Panc1 (cell line): ENCODE results near the gene EIF2B5.

Experiments used
- SIN3A ChIP-seq: IDR thresholded peaks from 2 replicates; pipeline ENCODE4 v1.6.1; 2012; ENCODE audit warnings: low read depth, mild to moderate bottlenecking, low read length, moderate library complexity, borderline replicate concordance; ENCODE audit not compliant: insufficient read depth
- TF ChIP-seq, protein P1 (sequence below): fragments of 450-650 bp; IDR thresholded peaks from 2 replicates; pipeline ENCODE4 v1.5.1; 2017; ENCODE audit warnings: mild to moderate bottlenecking
- TF ChIP-seq, protein P2 (sequence below), 2 experiments: IDR thresholded peaks; 2 replicates each; pipeline ENCODE4 v1.6.1; 2011 to 2012; ENCODE audit warnings: low read depth in 2 of 2, control low read depth in 1 of 2, low read length in 1 of 2, mild to moderate bottlenecking in 1 of 2, moderate library complexity in 1 of 2; ENCODE audit not compliant: insufficient read depth in 1 of 2

DNA sequence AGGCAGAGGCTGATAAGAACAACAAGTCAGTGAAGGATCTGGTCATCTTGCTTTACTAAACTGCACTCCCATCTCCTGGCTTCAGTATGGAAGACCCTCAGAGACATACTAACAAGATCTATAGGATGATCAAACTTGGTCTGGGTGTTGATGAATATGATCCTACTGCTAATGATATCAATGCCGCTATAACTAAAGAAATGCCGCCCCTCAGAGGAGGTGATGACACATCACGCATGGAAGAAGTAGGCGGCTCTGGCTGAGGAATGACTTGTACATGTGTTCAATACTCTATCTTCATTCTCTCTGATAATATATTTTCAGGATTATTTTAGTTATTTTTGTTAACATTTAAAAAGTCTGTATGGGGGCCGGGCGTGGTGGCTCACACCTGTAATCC, 17.5 kb upstream of the EIF2B5 start:
- no peak for TF ChIP-seq SIN3A
- TF ChIP-seq, protein P1, sequence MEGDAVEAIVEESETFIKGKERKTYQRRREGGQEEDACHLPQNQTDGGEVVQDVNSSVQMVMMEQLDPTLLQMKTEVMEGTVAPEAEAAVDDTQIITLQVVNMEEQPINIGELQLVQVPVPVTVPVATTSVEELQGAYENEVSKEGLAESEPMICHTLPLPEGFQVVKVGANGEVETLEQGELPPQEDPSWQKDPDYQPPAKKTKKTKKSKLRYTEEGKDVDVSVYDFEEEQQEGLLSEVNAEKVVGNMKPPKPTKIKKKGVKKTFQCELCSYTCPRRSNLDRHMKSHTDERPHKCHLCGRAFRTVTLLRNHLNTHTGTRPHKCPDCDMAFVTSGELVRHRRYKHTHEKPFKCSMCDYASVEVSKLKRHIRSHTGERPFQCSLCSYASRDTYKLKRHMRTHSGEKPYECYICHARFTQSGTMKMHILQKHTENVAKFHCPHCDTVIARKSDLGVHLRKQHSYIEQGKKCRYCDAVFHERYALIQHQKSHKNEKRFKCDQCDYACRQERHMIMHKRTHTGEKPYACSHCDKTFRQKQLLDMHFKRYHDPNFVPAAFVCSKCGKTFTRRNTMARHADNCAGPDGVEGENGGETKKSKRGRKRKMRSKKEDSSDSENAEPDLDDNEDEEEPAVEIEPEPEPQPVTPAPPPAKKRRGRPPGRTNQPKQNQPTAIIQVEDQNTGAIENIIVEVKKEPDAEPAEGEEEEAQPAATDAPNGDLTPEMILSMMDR = no peak
- TF ChIP-seq, protein P2, sequence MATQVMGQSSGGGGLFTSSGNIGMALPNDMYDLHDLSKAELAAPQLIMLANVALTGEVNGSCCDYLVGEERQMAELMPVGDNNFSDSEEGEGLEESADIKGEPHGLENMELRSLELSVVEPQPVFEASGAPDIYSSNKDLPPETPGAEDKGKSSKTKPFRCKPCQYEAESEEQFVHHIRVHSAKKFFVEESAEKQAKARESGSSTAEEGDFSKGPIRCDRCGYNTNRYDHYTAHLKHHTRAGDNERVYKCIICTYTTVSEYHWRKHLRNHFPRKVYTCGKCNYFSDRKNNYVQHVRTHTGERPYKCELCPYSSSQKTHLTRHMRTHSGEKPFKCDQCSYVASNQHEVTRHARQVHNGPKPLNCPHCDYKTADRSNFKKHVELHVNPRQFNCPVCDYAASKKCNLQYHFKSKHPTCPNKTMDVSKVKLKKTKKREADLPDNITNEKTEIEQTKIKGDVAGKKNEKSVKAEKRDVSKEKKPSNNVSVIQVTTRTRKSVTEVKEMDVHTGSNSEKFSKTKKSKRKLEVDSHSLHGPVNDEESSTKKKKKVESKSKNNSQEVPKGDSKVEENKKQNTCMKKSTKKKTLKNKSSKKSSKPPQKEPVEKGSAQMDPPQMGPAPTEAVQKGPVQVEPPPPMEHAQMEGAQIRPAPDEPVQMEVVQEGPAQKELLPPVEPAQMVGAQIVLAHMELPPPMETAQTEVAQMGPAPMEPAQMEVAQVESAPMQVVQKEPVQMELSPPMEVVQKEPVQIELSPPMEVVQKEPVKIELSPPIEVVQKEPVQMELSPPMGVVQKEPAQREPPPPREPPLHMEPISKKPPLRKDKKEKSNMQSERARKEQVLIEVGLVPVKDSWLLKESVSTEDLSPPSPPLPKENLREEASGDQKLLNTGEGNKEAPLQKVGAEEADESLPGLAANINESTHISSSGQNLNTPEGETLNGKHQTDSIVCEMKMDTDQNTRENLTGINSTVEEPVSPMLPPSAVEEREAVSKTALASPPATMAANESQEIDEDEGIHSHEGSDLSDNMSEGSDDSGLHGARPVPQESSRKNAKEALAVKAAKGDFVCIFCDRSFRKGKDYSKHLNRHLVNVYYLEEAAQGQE (IDR thresholded peaks at IDR 0.05; ENCODE audit: insufficient read depth in 1 of 2, low read depth in 2 of 2, low read length in 1 of 2) = no peak
